Right lobe of liver (tissue), 6 donors: ENCODE results near the gene RELB. TPM values are rescaled to one million over a fixed set of nuclear protein-coding genes. Genes with fewer than 3 reads are reported as not detected.
"Not testable (repeated sequence)": the region's sequence is repeated elsewhere in the genome, so short reads cannot be mapped to it uniquely, and the experiment has no call there.

Experiments used
- ATAC-seq, 4 donors: fragments of 200-7000 bp; cut with Tn5 transposase; one replicate each; pipeline ENCODE4 v1.9.1; 2020; ENCODE audit warnings: mild to moderate bottlenecking in 4 of 4, moderate library complexity in 4 of 4
- DNase-seq, 3 donors: peaks; one replicate each; pipeline ENCODE4 v3.0.0-alpha.2; 2020
- H3K27ac ChIP-seq, 3 donors: fragments of 200-600 bp; one replicate each; pipeline ENCODE4 v1.8.0; 2022
- H3K27me3 ChIP-seq, 2 donors: fragments of 200-600 bp; one replicate each; pipeline ENCODE4 v1.8.0; 2022
- H3K36me3 ChIP-seq, 4 donors: fragments of 200-600 bp; sonication (generic) in 1 of 4; one replicate each; pipeline versions ENCODE4 v1.5.1 to v1.8.0; 2017 to 2022; ENCODE audit warnings: control low read depth in 1 of 4
- H3K4me1 ChIP-seq, 4 donors: fragments of 200-600 bp; sonication (generic) in 1 of 4; one replicate each; pipeline versions ENCODE4 v1.5.1 to v1.8.0; 2017 to 2022; ENCODE audit warnings: control low read depth in 1 of 4
- H3K4me3 ChIP-seq, 3 donors: fragments of 200-600 bp; one replicate each; pipeline ENCODE4 v1.8.0; 2022
- H3K9me3 ChIP-seq, 4 donors: fragments of 200-600 bp; sonication (generic) in 1 of 4; one replicate each; pipeline versions ENCODE4 v1.5.1 to v1.8.0; 2017 to 2022; ENCODE audit warnings: control low read depth in 1 of 4
- CTCF ChIP-seq, 4 donors: fragments of 200-600 bp in 3 of 4; fragments of 450-650 bp in 1 of 4; IDR thresholded peaks; one replicate each; pipeline versions ENCODE4 v1.5.1 to v1.8.0; 2016 to 2022; ENCODE audit warnings: antibody characterized with exemption in 4 of 4, mild to moderate bottlenecking in 2 of 4
- POLR2A ChIP-seq: fragments of 450-650 bp; IDR thresholded peaks from one replicate; pipeline ENCODE4 v1.6.1; 2017; ENCODE audit warnings: antibody characterized with exemption, mild to moderate bottlenecking
- WGBS: methylation state at CpG from one replicate; pipeline ENCODE4 v1.1.6; 2018; ENCODE audit warnings: low coverage, low lambda C conversion rate; ENCODE audit not compliant: insufficient coverage; ENCODE audit errors: missing lambda C conversion rate; 5-methylcytosine and 5-hydroxymethylcytosine counted together
- intact Hi-C, 2 donors: fragments of 100-400 bp; cut with DNase I; formaldehyde crosslinking; loops; one replicate each; pipeline versions ENCODE4 v1.11.2 to v1.14.1; 2022
- total RNA-seq, 6 experiments: library from RNA; depleted of rRNA in 2 of 6; stranded (reverse); fragments of >200 nt in 2 of 6; fragmentation: NEBNext Ultra II Directional in 3 of 6; extraction: Animal tissue kit (Norgen Biotek cat#: 25700) in 3 of 6; gene quantifications; one replicate each; pipeline versions ENCODE4 v1.1.0 to v1.2.4, GENCODE V29; 2016 to 2023
- donor health status: DM: no; HTN: yes; CAD: no.
- donor health status: DM: no; HTN: no; CAD: no.
- donor health status: DM: no; HTN: no; CAD: no.
- donor health status: DM: no; HTN: yes; CAD: no.
- donor health status: DM: no; HTN: yes; CAD: no.

Gene RELB
- total RNA-seq, 6 experiments from 2014 or later = 1.2 to 21.4 (median 7.2) TPM

- Histone ChIP-seq H3K9me3 (no peaks in the 10 kb centered on the region), H3K4me1 (peaks cover 0 to 8% (median 0%) of the 10 kb centered on the region in 4 donors), H3K27ac (no peak overlapping the region), H3K4me3 (no peak overlapping the region), H3K27me3 (no peaks in the 10 kb centered on the region), H3K36me3 (peaks cover 0 to 52% (median 19%) of the 10 kb centered on the region in 4 donors)
- intact Hi-C loops = no loop called here
- no peak for TF ChIP-seq CTCF (IDR thresholded peaks at IDR 0.05)
- TF ChIP-seq POLR2A = no peak
- 92% methylated on average over 5 of the region's 5 CpGs for WGBS
- ATAC-seq (no peak), DNase-seq (no peak)
Observed at GRCh38 chr19:44969437-44969836, 31.8 kb upstream of the RELB start.

- H3K27me3 ChIP-seq, H3K9me3 ChIP-seq, H3K27ac ChIP-seq, H3K4me3 ChIP-seq, ATAC-seq, DNase-seq, intact Hi-C loops: not testable (repeated sequence)
- Histone ChIP-seq H3K4me1 (peaks cover 0 to 17% (median 0%) of the 10 kb centered on the region in 4 donors), H3K36me3 (peaks cover 0 to 54% (median 22%) of the 10 kb centered on the region in 4 donors)
- 83% methylated on average over 6 of the region's 6 CpGs for WGBS
Observed at GRCh38 chr19:44971451-44971850, 29.8 kb upstream of the RELB start.

GRCh38 chr19:44972802-44973201 lies 28.5 kb upstream of the RELB start:
- DNase-seq (no peak), ATAC-seq (no peak)
- Histone ChIP-seq H3K27me3 (no peaks in the 10 kb centered on the region), H3K9me3 (no peaks in the 10 kb centered on the region), H3K36me3 (peaks cover 8 to 57% (median 24%) of the 10 kb centered on the region in 4 donors), H3K4me3 (no peak overlapping the region), H3K27ac (no peak overlapping the region), H3K4me1 (peaks cover 0 to 17% (median 0%) of the 10 kb centered on the region in 4 donors)
- intact Hi-C loops = no loop called here
- TF ChIP-seq CTCF (IDR thresholded peaks at IDR 0.05) (no peak), POLR2A (no peak)
- 95% methylated on average over 4 of the region's 13 CpGs for WGBS

GRCh38 chr19:44973982-44974735 lies 27.1 kb upstream of the RELB start:
- Histone ChIP-seq H3K4me3 (no peak overlapping the region), H3K9me3 (no peaks in the 10 kb centered on the region), H3K27me3 (no peaks in the 10 kb centered on the region), H3K36me3 (peaks cover 10 to 58% (median 28%) of the 10 kb centered on the region in 4 donors), H3K4me1 (peaks cover 0 to 17% (median 0%) of the 10 kb centered on the region in 4 donors), H3K27ac (peak overlapping the region in 1 of 3 donors; percentile 60)
- ATAC-seq (peak; percentile 28 to 74 (median 44)), DNase-seq (no peak)
- intact Hi-C loops = no loop called here
- WGBS = 89% methylated on average over 16 of the region's 21 CpGs
- TF ChIP-seq POLR2A (no peak), CTCF (IDR thresholded peaks at IDR 0.05) (no peak)

GRCh38 chr19:44974857-44975256 lies 26.4 kb upstream of the RELB start:
- no peak for TF ChIP-seq POLR2A
- TF ChIP-seq CTCF (IDR thresholded peaks at IDR 0.05) = no peak
- DNase-seq = no peak
- peak overlapping the region in 1 of 3 donors; percentile 60 for H3K27ac ChIP-seq
- H3K36me3 ChIP-seq = peaks cover 10 to 62% (median 31%) of the 10 kb centered on the region in 4 donors
- no peaks in the 10 kb centered on the region for H3K9me3 ChIP-seq
- peak in 2 of 4 donors; percentile 47 to 75 for ATAC-seq
- no peak overlapping the region for H3K4me3 ChIP-seq
- H3K4me1 ChIP-seq = peaks cover 0 to 17% (median 0%) of the 10 kb centered on the region in 4 donors
- WGBS = 38% methylated on average over 3 of the region's 5 CpGs
- no peaks in the 10 kb centered on the region for H3K27me3 ChIP-seq
- intact Hi-C loops = no loop called here
